ENCODE data around the gene CSGALNACT2.

The CSGALNACT2 gene

GRCh38 chr10:43124574-43125273 lies 13.5 kb upstream of the CSGALNACT2 start:
- DNase-seq: no peak

- DNase-seq: no peak
Observed at GRCh38 chr10:43125274-43125845, 12.9 kb upstream of the CSGALNACT2 start.

- no peak for DNase-seq
Observed at GRCh38 chr10:43125881-43126731, 12.1 kb upstream of the CSGALNACT2 start.

- peak; percentile 21 for DNase-seq
Observed at GRCh38 chr10:43126759-43127424, 11.4 kb upstream of the CSGALNACT2 start.

- no peak for DNase-seq
Observed at GRCh38 chr10:43127442-43127841, 10.8 kb upstream of the CSGALNACT2 start.

GRCh38 chr10:43128331-43128730 lies 9.9 kb upstream of the CSGALNACT2 start:
- DNase-seq: no peak

GRCh38 chr10:43128958-43129706 lies 9.1 kb upstream of the CSGALNACT2 start:
- DNase-seq: no peak

GRCh38 chr10:43130770-43131171 lies 7.5 kb upstream of the CSGALNACT2 start:
- DNase-seq: no peak

GRCh38 chr10:43131256-43131655 lies 7.0 kb upstream of the CSGALNACT2 start:
- DNase-seq: no peak

- no peak for DNase-seq
Observed at GRCh38 chr10:43131906-43132305, 6.3 kb upstream of the CSGALNACT2 start.

- no peak for DNase-seq
Observed at GRCh38 chr10:43132867-43133787, 5.1 kb upstream of the CSGALNACT2 start.

GRCh38 chr10:43134126-43134905 lies 3.9 kb upstream of the CSGALNACT2 start:
- DNase-seq: no peak

- DNase-seq: no peak
Observed at GRCh38 chr10:43135064-43135463, 3.2 kb upstream of the CSGALNACT2 start.

GRCh38 chr10:43135656-43136055 lies 2.6 kb upstream of the CSGALNACT2 start:
- DNase-seq: no peak

- DNase-seq: no peak
Observed at GRCh38 chr10:43136432-43136831, 1.8 kb upstream of the CSGALNACT2 start.

GRCh38 chr10:43136995-43137716 lies 1.1 kb upstream of the CSGALNACT2 start:
- peak; percentile 2 for DNase-seq

- peak; percentile 45 for DNase-seq
Observed at GRCh38 chr10:43137717-43138020, 576 bp upstream of the CSGALNACT2 start.

- DNase-seq: peak; percentile 47
Observed at GRCh38 chr10:43138757-43139241, 554 bp downstream of the CSGALNACT2 start.

- no peak for DNase-seq
Observed at GRCh38 chr10:43141421-43141820, 3.2 kb downstream of the CSGALNACT2 start.

GRCh38 chr10:43145311-43145710 lies 7.1 kb downstream of the CSGALNACT2 start:
- DNase-seq: no peak
